ENCODE results near the gene RTTN.

DNA sequence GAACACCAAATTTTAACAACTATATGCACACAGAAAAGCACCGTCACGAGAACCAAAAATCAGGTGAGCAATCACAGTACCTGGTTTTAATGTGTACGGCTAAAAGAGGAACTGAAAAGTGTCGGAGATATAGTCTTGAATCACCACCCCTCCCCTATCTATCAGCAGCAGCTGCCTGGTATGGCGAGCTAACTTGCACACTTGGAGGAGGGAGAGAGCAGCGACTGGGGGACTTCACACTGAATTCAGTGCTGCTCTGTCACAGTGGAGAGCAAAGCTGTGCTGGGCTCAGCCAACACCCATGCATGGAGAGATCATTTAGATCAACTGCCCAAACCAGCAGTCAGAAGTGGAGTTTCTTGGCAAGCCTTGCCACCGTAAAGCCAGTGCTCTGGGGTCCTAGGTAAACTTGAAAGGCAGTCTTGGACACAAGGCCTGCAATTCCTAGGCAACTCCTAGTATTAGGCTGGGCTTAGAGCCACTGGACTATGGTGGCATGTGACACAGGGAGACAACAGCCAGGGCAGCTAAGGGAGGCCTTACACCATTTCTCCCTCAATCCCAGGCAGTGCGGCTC lies 168.6 kb downstream of the RTTN start:
- TF ChIP-seq POLR2AphosphoS5 (IDR thresholded peaks at IDR 0.05; ENCODE audit: low read depth, low read length) (no peak), CTCF (IDR thresholded peaks at IDR 0.05) (no peak)
